Measurements from ENCODE around the gene CBX6. TPM values are rescaled to one million over a fixed set of nuclear protein-coding genes. Genes with fewer than 3 reads are reported as not detected.

CBX6 gene
- total and polyA plus RNA-seq, 7 experiments from 2014 or later = 6.3 to 77.0 (median 72.4) TPM

GRCh38 chr22:38867471-38868285, 4.3 kb downstream of the CBX6 start:
- Mint-ChIP-seq H3K4me1 (peaks cover 26 to 45% (median 31%) of the 10 kb centered on the region in 7 donors), H3K27ac (peak overlapping the region in 2 of 9 donors; percentile 43 to 58), H3K27me3 (peaks cover 0 to 2% (median 0%) of the 10 kb centered on the region in 5 donors), H3K4me3 (peak overlapping the region in 1 of 10 donors; percentile 3), H3K36me3 (peaks cover 0 to 3% (median 0%) of the 10 kb centered on the region in 5 donors), H3K9me3 (no peaks in the 10 kb centered on the region)
- no peak for ATAC-seq
- DNase-seq = peak in 1 of 9 donors; percentile 17
- H3K9me3 ChIP-seq (ENCODE audit: control insufficient read depth in 2 of 3, low read length in 3 of 3) = no peaks in the 10 kb centered on the region
- peaks cover 20 to 26% of the 10 kb centered on the region in 2 donors for H3K4me1 ChIP-seq (ENCODE audit: control insufficient read depth in 2 of 2, insufficient read depth in 2 of 2, low read length in 2 of 2)
- H3K4me3 ChIP-seq (ENCODE audit: low read length) = no peak overlapping the region
- ChIA-PET CTCF (interaction anchor here (0.6 to 4.5 kb wide), 3 partner anchors 137 to 165 kb away, joined by 3 to 94 read pairs (median 10); no protein-coding TSS in a partner anchor), POLR2A (no interaction called here)
- no peaks in the 10 kb centered on the region for H3K27me3 ChIP-seq (ENCODE audit: control insufficient read depth in 2 of 2, insufficient read depth in 2 of 2, low read length in 2 of 2)
- H3K27ac ChIP-seq (ENCODE audit: low read depth, low read length) = no peak overlapping the region
- intact Hi-C loops (cut with micrococcal nuclease) = no loop called here
- peaks cover 0 to 47% (median 3%) of the 10 kb centered on the region in 3 experiments for H3K36me3 ChIP-seq (ENCODE audit: control insufficient read depth in 2 of 3, insufficient read depth in 3 of 3, low read length in 3 of 3)

DNA sequence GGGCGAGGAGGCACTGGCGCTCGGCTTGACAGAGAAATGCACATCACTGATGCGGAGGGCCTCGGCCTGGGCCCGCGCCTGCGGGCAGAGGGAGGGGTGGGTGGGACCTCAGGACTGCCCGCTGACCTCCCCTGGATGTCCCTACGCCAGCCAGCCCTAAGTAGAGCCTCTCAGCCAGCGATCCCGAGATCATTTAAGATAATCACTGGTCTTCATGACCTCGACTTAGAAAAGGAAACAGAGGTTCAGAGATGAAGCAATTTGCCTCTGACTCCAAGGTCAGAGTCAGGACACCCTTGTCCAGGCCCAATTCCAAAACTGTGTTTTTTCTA, 4.9 kb downstream of the CBX6 start:
- H3K4me3 ChIP-seq (ENCODE audit: low read length) = no peak overlapping the region
- peaks cover 0 to 47% (median 3%) of the 10 kb centered on the region in 3 experiments for H3K36me3 ChIP-seq (ENCODE audit: control insufficient read depth in 2 of 3, insufficient read depth in 3 of 3, low read length in 3 of 3)
- peaks cover 0 to 3% (median 0%) of the 10 kb centered on the region in 5 donors for H3K36me3 Mint-ChIP-seq
- H3K4me1 Mint-ChIP-seq = peaks cover 26 to 45% (median 29%) of the 10 kb centered on the region in 7 donors
- H3K4me1 ChIP-seq (ENCODE audit: control insufficient read depth in 2 of 2, insufficient read depth in 2 of 2, low read length in 2 of 2) = peaks cover 20 to 26% of the 10 kb centered on the region in 2 donors
- no peaks in the 10 kb centered on the region for H3K9me3 Mint-ChIP-seq
- POLR2A ChIA-PET = no interaction called here
- CTCF ChIA-PET = interaction anchor here (4.5 kb wide), 1 partner anchor 137 kb away, joined by 94 read pairs; no protein-coding TSS in a partner anchor
- no peaks in the 10 kb centered on the region for H3K9me3 ChIP-seq (ENCODE audit: control insufficient read depth in 2 of 3, low read length in 3 of 3)
- H3K27me3 Mint-ChIP-seq = no peaks in the 10 kb centered on the region
- H3K27me3 ChIP-seq (ENCODE audit: control insufficient read depth in 2 of 2, insufficient read depth in 2 of 2, low read length in 2 of 2) = no peaks in the 10 kb centered on the region
- no peak overlapping the region for H3K27ac ChIP-seq (ENCODE audit: low read depth, low read length)
- ATAC-seq = no peak
- H3K27ac Mint-ChIP-seq = no peak overlapping the region
- H3K4me3 Mint-ChIP-seq = no peak overlapping the region
- intact Hi-C loops (cut with micrococcal nuclease) = no loop called here
- no peak for DNase-seq

DNA sequence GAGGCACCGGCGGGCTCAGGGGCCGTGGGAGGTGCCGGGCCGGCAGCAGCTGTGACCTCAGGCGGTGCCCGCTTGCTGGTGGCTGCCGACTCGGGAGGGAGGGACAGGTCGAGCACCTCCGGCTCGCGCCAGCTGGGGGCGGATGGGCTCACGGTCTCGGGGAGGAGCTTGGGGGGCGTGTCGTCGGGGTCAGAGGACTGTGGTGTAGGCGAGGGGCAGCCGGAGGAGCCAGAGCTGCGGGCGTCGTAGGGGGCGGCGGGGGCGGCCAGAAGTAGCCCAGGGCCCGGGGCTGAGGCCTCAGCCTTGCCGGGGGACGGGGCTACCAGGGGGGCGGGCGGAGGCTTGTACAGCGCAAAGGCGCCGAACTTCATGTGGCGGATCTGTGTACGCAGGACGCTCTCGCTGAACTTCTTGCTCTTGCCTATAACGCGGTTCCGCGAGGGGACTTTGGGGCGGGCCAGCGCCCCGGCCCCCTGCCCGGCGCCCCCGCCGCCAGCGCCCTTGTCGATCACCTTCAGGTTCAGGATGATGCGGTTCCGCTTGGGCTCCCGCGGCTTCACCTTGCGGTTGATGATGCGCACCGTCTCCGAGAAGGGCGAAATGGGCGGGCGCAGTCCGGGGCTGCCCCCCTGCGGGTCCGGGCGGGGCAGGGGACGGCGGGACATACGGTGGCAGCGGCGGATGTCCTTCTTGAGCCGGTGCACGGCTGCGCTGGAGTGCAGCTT, 5.5 kb downstream of the CBX6 start:
- Histone ChIP-seq H3K4me3 (ENCODE audit: low read length) (no peak overlapping the region), H3K27ac (ENCODE audit: low read depth, low read length) (no peak overlapping the region), H3K36me3 (ENCODE audit: control insufficient read depth in 2 of 3, insufficient read depth in 3 of 3, low read length in 3 of 3) (peaks cover 0 to 47% (median 3%) of the 10 kb centered on the region in 3 experiments), H3K4me1 (ENCODE audit: control insufficient read depth in 2 of 2, insufficient read depth in 2 of 2, low read length in 2 of 2) (peaks cover 20 to 26% of the 10 kb centered on the region in 2 donors), H3K9me3 (ENCODE audit: control insufficient read depth in 2 of 3, low read length in 3 of 3) (no peaks in the 10 kb centered on the region), H3K27me3 (ENCODE audit: control insufficient read depth in 2 of 2, insufficient read depth in 2 of 2, low read length in 2 of 2) (no peaks in the 10 kb centered on the region)
- no peak for ATAC-seq
- Mint-ChIP-seq H3K27ac (no peak overlapping the region), H3K9me3 (no peaks in the 10 kb centered on the region), H3K4me1 (peaks cover 26 to 45% (median 29%) of the 10 kb centered on the region in 7 donors), H3K36me3 (peaks cover 0 to 3% (median 0%) of the 10 kb centered on the region in 5 donors), H3K27me3 (no peaks in the 10 kb centered on the region), H3K4me3 (no peak overlapping the region)
- no peak for DNase-seq
- POLR2A ChIA-PET = no interaction called here
- intact Hi-C loops (cut with micrococcal nuclease) = no loop called here
- CTCF ChIA-PET = no interaction called here

DNA sequence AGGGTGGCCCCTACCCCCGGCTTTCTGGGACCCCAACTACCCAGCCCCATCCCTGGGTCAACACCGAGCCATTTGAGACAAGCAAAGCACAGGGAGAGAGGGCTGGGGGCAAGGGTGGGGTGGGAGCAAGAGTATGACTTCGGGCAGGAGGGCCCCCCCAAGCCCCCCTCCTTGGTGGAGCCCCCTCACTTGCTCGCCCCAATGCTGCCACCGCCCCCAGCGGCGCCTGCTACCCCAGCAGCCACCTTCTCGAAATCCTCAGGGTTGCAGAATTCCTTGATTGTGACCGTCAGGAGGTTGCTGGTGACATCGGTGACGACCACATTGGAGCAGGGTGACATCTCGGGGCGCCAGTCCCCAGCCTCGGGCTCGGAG, 6.0 kb downstream of the CBX6 start:
- peaks cover 0 to 47% (median 3%) of the 10 kb centered on the region in 3 experiments for H3K36me3 ChIP-seq (ENCODE audit: control insufficient read depth in 2 of 3, insufficient read depth in 3 of 3, low read length in 3 of 3)
- ATAC-seq = no peak
- H3K9me3 ChIP-seq (ENCODE audit: control insufficient read depth in 2 of 3, low read length in 3 of 3) = no peaks in the 10 kb centered on the region
- H3K9me3 Mint-ChIP-seq = no peaks in the 10 kb centered on the region
- no peak for DNase-seq
- H3K27ac ChIP-seq (ENCODE audit: low read depth, low read length) = no peak overlapping the region
- no peak overlapping the region for H3K27ac Mint-ChIP-seq
- peaks cover 0 to 3% (median 0%) of the 10 kb centered on the region in 5 donors for H3K36me3 Mint-ChIP-seq
- no peaks in the 10 kb centered on the region for H3K27me3 ChIP-seq (ENCODE audit: control insufficient read depth in 2 of 2, insufficient read depth in 2 of 2, low read length in 2 of 2)
- intact Hi-C loops (cut with micrococcal nuclease) = no loop called here
- H3K4me1 ChIP-seq (ENCODE audit: control insufficient read depth in 2 of 2, insufficient read depth in 2 of 2, low read length in 2 of 2) = peaks cover 15 to 24% of the 10 kb centered on the region in 2 donors
- no peaks in the 10 kb centered on the region for H3K27me3 Mint-ChIP-seq
- POLR2A ChIA-PET = no interaction called here
- H3K4me3 ChIP-seq (ENCODE audit: low read length) = no peak overlapping the region
- CTCF ChIA-PET = no interaction called here
- H3K4me1 Mint-ChIP-seq = peaks cover 26 to 44% (median 28%) of the 10 kb centered on the region in 7 donors
- no peak overlapping the region for H3K4me3 Mint-ChIP-seq

- POLR2A ChIA-PET = no interaction called here
- H3K27ac Mint-ChIP-seq = no peak overlapping the region
- CTCF ChIA-PET = no interaction called here
- no peaks in the 10 kb centered on the region for H3K27me3 ChIP-seq (ENCODE audit: control insufficient read depth in 2 of 2, insufficient read depth in 2 of 2, low read length in 2 of 2)
- ATAC-seq (no peak), DNase-seq (no peak)
- H3K27ac ChIP-seq (ENCODE audit: low read depth, low read length) = no peak overlapping the region
- peaks cover 9 to 18% of the 10 kb centered on the region in 2 donors for H3K4me1 ChIP-seq (ENCODE audit: control insufficient read depth in 2 of 2, insufficient read depth in 2 of 2, low read length in 2 of 2)
- H3K9me3 Mint-ChIP-seq = no peaks in the 10 kb centered on the region
- no peak overlapping the region for H3K4me3 Mint-ChIP-seq
- no peak overlapping the region for H3K4me3 ChIP-seq (ENCODE audit: low read length)
- intact Hi-C loops (cut with micrococcal nuclease) = no loop called here
- no peaks in the 10 kb centered on the region for H3K9me3 ChIP-seq (ENCODE audit: control insufficient read depth in 2 of 3, low read length in 3 of 3)
- H3K36me3 Mint-ChIP-seq = peaks cover 0 to 3% (median 0%) of the 10 kb centered on the region in 5 donors
- peaks cover 20 to 38% (median 22%) of the 10 kb centered on the region in 7 donors for H3K4me1 Mint-ChIP-seq
- peaks cover 0 to 47% (median 3%) of the 10 kb centered on the region in 3 experiments for H3K36me3 ChIP-seq (ENCODE audit: control insufficient read depth in 2 of 3, insufficient read depth in 3 of 3, low read length in 3 of 3)
- H3K27me3 Mint-ChIP-seq = no peaks in the 10 kb centered on the region
Measured at GRCh38 chr22:38865201-38866023, 6.6 kb downstream of the CBX6 start.
